A549 (cell line): ENCODE measurements around the gene TRIM24.

Experiments
- CTCF ChIP-seq: fragments of >200 bp; sonication (Bioruptor Twin); formaldehyde crosslinking; IDR thresholded peaks from 3 replicates; pipeline ENCODE4 v1.5.1; 2016
- EHMT2 ChIP-seq: fragments of 200-600 bp; sonication (generic); IDR thresholded peaks from 2 replicates; pipeline ENCODE4 v1.6.1; 2016; ENCODE audit warnings: antibody characterized with exemption, low read depth, mild to moderate bottlenecking, moderate library complexity
- POLR2A ChIP-seq: IDR thresholded peaks from 2 replicates; pipeline ENCODE4 v1.6.1; 2012; ENCODE audit warnings: mild to moderate bottlenecking, low read length
- TF ChIP-seq, protein P1 (sequence below): fragments of 450-650 bp; IDR thresholded peaks from 2 replicates; pipeline ENCODE4 v1.6.1; 2014; ENCODE audit warnings: antibody characterized with exemption

DNA sequence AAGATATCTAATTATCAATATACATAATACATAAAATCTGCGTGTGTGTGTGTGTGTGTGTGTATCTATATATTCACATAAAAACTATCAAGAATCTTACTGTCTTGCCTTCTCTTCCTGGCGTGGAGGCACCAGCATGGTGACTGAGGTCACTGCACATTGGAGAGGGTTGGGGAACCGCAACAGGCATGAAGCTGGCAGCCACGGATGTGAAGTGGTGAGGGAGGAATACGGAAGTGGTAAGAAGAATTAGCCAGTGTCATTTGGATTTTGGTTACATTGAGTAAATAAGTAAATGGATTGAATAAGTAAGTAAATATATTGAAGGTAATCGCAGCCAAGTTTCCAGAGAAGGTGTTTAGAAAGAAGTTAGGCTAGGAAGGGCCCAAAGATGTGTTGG is 85.1 kb downstream of the TRIM24 start:
- TF ChIP-seq CTCF (no peak), POLR2A (no peak), EHMT2 (no peak)
- TF ChIP-seq, protein P1, sequence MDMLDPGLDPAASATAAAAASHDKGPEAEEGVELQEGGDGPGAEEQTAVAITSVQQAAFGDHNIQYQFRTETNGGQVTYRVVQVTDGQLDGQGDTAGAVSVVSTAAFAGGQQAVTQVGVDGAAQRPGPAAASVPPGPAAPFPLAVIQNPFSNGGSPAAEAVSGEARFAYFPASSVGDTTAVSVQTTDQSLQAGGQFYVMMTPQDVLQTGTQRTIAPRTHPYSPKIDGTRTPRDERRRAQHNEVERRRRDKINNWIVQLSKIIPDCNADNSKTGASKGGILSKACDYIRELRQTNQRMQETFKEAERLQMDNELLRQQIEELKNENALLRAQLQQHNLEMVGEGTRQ, result no peak
